Measurements from ENCODE around the gene TOE1.

TOE1 gene

DNA sequence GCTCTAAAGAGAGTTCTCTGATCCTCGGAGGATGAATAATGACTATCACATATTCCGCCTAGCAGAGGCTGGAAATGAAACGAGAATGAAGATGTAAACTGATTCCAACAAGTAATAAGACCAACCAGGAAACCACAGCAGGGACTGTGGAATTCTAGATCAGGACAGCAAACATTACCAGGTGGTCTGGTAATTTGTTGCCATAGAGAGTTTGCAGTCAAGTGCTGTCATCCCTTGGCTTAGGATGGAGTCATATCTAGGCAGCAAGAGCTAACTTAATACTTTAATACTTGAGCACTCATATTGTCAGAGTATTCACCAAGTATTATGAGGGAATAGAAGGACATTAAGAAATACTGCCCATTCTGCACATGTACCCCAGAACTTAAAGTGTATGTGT, 45.3 kb downstream of the TOE1 start:
- DNase-seq (ENCODE audit: insufficient read length, low spot score) (no peak), FAIRE-seq (no peak)
- TF ChIP-seq, protein P1, sequence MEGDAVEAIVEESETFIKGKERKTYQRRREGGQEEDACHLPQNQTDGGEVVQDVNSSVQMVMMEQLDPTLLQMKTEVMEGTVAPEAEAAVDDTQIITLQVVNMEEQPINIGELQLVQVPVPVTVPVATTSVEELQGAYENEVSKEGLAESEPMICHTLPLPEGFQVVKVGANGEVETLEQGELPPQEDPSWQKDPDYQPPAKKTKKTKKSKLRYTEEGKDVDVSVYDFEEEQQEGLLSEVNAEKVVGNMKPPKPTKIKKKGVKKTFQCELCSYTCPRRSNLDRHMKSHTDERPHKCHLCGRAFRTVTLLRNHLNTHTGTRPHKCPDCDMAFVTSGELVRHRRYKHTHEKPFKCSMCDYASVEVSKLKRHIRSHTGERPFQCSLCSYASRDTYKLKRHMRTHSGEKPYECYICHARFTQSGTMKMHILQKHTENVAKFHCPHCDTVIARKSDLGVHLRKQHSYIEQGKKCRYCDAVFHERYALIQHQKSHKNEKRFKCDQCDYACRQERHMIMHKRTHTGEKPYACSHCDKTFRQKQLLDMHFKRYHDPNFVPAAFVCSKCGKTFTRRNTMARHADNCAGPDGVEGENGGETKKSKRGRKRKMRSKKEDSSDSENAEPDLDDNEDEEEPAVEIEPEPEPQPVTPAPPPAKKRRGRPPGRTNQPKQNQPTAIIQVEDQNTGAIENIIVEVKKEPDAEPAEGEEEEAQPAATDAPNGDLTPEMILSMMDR (IDR thresholded peaks at IDR 0.05; ENCODE audit: insufficient read depth, missing control alignments): no peak

DNA sequence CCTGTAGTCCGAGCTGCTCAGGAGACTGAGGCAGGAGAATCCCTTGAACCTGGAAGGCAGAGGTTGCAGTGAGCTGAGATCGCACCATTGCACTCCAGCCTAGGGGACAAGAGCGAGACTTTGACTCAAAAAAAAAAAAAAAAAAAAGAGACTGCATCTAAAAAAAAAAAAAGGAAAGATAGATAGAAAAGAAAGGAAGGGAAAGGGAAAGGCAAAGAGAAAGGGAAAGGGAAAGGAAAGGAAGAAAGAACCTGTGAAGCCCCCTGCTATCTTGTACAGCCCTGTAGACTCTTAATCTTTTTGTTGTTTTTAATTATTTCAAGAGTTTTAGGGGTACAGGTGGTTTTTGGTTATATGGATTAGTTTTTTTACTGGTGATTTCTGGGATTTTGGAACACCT, 46.2 kb downstream of the TOE1 start:
- DNase-seq (ENCODE audit: insufficient read length, low spot score) (no peak), FAIRE-seq (no peak)

More for the DNA sequence above, 46.2 kb downstream of the TOE1 start:
- TF ChIP-seq, protein P1 (IDR thresholded peaks at IDR 0.05; ENCODE audit: insufficient read depth, missing control alignments): no peak

Measured in D721Med (cell line).